GM18873 (cell line): ENCODE measurements around the gene GGT7.
"Not testable (repeated sequence)": the region's sequence is repeated elsewhere in the genome, so short reads cannot be mapped to it uniquely, and the experiment has no call there.

Experiments
- ATAC-seq: cut with Tn5 transposase; IDR thresholded peaks from one replicate; pipeline ENCODE4 v1.9.1; 2021; ENCODE audit warnings: mild to moderate bottlenecking, moderate library complexity, moderate number of reproducible peaks; ENCODE audit not compliant: unreplicated experiment, low FRiP score

GGT7 gene

DNA sequence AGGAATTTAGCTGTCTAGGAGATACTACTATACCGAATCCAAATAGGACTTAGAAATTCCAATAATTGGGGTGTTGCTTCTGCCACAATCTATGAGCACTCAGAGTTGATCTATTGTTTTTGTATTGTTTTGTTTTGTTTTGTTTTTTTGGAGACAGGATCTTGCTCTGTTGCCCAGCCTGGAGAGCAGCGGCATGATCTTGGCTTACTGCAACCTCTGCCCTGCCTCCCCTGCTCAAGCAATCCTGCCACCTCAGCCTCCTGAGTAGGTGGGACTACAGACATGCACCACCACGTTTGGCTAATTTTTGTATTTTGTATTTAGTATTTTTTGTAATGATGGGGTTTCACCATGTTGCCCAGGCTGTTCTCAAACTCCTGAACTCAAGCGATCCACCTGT is 11.2 kb upstream of the GGT7 start:
- no peak for ATAC-seq

DNA sequence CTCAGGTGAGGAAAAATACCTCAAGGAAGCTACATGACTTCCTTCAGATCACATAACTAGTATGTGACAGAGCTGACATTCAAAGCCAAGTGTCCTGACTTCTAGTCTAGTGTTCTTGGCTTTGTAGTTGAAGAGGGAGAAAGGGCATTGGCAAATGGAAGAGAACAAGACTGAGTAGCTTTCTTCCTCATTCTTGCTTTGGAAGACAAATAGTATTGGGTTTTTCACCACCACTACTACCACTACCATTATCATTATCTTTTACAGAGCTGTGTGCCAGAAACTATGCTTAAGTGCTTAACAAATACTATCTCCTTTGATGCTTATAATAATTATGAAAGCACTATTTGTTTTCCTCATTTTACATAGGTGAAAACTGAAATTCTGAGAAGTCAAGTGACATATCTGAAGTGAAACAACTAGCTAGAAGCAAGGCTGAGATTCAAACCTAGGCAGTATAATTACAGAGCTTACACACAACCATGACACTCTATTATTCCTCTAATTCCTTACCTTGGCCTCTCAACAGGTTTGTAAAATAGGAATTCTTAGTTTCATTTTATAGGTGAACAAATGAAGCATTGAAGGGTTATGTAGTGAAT is 10.5 kb upstream of the GGT7 start:
- no peak for ATAC-seq

DNA sequence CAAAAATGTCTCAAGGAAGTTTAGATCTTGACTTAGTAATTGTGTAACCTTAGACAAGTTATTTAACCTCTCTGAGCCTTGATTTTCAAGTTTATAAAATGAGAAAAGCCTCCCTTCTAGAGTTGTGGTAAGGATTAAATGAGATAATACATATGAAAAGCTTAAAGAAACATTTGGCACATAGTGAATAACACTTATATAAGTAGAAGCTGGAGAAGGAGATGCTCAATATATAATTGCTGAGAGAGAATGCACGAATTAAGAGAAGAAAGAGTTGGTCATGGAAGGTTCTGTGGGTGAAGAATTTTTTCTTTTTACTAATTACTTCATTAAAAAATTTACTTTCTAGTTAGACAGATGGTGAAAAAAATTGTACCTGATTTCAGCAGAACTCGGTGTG is 9.0 kb upstream of the GGT7 start:
- no peak for ATAC-seq

DNA sequence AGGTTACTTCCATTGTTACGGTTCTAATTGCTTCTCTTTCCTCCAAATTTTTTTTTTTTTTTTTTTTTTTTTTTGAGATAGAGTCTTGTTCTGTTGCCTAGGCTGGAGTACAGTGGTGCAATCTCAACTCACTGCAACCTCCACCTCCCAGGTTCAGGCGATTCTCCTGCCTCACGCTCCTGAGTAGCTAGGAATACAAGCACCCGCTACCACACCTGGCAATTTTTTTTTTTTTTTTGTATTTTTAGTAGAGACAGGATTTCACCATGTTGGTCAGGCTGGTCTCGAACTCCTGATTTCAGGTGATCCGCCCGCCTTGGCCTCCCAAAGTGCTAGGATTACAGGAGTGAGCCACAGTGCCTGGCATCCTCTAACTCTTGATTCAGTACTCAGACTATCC is 8.3 kb upstream of the GGT7 start:
- ATAC-seq, result not testable (repeated sequence)

DNA sequence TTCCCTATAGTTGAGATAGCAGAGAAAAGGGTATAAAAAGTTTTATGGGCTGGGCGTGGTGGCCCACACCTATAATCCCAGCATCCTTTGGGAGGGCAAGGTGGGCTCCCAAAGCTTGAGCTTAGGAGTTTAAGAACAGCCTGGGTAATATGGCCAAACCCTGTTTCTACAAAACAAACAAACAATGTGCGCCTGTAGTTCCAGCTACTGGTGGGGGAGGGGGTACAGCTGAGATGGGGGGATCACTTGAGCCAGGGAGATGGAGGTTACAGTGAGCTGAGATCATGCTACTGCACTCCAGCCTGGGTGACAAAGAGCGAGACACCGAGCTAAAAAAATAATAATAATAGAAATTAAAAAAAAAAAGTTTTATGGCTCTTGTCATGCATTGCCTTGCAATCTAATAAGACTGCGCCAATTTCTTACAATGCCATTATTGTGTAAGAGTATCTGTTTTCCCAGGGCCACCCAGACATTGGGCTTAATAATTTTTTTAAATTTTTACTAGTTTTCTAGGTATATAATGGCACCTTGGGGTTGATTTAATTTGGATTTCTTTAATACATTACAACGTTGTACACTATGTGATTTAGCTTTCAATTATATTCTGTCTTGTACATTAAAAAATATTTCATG is 7.7 kb upstream of the GGT7 start:
- ATAC-seq, result no peak

DNA sequence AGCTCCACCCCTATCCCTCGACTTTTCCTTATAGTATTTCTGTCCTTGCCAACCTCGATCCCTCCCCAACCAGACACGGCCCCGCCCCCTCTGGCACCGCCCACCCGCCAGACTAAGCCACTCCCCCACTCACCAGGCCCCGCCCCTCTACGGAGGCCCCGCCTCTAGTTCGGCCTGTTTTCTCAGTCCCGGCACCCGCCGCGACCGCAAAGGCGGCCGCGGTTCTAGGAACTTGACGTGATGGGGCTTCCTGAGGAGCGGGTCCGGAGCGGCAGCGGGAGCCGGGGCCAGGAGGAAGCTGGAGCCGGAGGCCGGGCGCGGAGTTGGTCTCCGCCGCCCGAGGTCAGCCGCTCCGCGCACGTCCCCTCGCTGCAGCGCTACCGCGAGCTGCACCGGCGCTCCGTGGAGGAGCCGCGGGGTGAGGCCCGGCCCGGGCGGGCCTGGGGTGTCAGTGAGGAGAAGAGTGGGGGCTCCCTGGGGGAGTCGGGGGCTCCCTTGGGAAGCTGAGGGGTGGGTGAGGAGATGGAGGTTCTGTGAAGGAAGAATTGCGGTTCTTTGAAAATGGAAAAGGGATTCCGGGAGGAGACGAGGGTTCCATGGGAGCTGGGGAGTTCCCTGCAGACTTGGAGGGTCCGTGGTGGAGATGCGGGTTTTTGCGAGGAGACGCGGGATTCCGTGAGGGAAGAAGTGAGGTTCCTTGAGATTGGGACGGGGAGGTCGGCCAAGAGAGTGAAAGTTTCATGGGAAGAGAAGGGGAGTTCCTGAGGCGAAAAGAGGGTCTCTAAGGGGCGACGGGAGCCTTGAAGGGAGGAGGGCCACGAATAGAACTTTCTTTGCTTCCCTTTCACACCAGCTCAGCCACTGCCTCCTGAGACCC is 4.0 kb upstream of the GGT7 start, which contains the start of gene ACSS2:
TSS of gene ACSS2 (plus strand) at position 207 of the 877 bp plus-strand sequence. CDS start at position 241, 34 bp downstream.
- peak; percentile 53 for ATAC-seq

DNA sequence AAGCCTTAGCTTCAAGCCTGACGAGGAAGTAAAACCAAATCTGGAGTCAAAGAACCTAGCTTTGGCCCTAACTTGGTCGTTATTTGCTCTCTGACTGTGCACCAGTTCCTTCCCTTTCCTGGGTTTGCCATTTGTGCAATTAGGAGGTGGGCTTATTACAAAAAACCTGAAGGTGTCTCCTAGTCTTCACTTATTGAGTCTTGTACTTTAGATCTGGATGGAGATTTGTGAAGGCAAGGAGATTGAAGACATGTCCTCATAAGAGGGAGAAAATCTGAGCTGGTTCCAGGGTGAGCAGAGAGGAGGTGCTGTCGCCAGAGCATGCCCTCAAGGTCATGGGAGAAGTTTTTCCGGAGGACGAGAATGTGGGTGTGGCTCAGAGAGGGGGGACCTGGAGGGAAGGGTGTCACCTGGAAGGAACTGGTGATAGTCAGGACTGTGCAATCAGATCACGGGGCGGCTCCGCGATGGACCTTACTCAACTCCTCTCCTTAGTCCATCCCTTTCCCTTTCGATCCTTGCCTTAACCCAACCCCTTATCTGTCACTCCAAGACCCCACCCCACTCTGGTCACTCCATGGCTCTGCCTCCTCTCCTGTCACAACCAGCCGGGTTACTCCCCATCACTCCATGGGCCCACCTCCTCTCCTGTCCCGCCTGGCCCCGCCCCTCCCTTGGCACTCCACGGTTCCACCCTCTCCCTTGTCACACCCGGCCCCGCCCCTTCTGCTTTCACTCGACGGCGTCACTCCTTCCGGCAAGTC is 3.2 kb upstream of the GGT7 start:
- ATAC-seq, result peak; percentile 25

DNA sequence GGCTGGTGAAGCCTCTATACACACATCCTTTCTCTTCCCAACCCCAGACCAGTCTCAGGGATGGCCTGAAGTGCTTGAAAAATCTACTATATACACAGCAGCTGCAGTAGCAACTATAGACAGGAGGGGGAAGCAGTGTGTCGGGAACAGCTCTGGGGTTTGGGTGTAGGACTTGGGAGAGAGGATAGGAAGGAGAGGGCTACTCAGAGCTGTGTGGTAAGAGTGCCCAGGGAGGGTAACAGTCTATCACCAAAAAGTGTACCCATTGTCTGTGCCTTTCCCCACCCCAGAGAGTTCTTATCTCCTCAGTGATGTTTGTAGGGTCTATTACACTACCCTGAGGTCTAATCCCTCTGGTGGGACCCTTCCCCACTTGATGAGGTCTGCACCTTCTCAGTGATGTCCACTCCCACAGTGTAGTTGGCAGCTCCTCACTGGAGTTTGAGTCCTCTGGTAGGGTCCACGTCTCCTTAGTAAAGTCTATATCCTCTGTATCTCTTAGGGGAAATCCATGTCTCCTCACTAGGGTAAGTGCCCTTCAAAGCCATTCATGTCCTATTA is 1.5 kb upstream of the GGT7 start:
- no peak for ATAC-seq

DNA sequence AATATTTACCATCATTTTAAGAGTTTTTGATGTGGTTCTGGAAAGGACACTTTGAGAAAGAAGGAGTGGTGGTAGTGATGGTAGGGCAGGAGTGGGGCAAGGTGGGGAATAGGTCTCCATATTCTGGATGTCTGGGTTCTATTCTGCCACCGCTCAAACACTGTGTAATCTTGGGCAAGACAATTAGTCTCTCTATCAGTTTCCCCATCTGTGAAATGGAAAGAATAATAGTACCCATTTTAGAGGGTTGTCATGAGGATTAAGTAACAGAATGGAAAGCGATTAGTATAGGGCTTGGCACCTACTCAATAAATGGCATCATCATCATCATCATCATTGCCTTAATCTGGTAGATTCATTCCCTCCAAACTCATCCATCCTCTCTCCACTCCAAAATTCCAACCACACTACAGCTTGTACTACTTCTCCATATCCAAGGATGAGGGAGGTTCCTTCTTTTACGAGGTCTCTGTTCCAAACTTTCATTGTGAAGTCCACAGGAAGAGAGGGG is 982 bp upstream of the GGT7 start:
- ATAC-seq, result no peak

DNA sequence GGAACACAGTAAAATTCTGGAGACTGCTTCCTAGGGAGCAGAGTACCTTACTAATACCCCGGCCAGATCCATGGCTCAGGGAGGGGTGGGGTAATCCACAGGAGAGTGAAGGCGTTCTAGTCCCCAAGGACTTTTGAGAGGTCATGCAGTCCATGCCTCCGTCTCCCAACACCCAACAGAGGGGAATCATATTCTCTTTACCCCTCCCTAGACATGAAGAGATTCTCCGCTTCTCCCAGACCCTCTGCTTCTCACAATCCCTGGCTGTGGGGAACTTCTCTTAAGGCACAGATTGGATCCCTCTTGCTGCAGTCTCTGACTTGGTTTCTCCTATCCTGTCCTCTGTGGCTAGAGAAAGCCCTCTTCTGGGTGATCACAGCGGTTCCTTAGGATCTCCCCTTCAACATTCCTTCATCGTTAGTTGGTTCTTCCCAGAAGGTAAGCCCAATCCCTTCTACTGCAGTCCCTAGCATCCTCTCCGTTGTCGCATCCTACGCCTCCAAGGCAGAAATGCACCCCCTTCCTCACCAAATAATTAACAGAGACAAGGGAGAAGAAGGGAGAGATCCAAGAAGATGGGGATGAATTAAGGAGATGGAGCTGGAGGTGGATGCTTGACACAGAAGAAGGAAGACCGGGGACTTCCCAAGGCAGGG is 562 bp downstream of the GGT7 start:
- no peak for ATAC-seq

DNA sequence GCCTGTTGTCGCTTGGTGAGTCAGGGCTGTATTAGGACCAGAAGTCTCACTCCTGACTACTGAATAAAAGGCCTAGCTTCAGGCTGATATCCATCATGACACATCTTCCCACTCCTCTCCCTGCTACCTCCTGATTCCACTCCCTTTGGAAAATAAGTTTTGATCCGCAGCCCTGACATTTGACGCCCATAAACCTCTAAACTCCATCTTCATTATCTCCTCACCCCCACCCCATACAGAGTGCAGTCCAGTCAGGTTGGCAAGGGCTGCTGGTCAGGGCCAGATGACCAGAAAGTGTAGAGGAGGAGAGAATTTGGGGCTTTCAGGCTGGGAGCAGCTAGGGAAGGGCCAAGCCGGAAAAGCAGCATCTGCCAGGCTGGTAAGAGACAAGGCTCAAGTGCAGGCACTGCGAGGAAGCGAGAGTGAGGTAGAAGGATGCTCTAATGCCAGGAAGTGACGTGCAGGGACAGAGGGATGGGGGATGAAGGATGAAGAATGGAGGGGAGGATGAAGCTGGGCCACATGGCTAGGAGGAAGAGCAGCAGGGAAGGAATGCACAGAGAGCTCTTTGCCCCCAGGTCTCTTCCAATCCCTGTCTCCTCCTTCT is 1.2 kb downstream of the GGT7 start:
- no peak for ATAC-seq

DNA sequence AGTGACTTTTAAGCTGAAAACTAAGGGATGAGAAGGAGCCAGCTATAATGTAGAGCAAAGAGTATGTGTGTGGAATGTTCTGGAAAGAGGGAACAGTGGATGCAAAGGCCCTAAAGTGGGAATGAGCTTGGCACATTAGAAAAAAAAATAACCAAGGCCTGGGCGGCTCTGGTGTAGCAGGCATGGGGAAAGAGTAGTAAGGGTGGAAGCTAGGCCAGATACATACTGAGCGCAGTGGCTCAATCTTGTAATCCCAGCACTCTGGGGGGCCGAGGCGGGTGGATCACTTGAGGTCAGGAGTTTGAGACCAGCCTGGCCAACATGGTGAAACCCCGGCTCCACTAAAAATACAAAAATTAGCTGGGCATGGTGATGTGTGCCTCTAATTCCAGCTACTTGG is 8.4 kb downstream of the GGT7 start:
- no peak for ATAC-seq

DNA sequence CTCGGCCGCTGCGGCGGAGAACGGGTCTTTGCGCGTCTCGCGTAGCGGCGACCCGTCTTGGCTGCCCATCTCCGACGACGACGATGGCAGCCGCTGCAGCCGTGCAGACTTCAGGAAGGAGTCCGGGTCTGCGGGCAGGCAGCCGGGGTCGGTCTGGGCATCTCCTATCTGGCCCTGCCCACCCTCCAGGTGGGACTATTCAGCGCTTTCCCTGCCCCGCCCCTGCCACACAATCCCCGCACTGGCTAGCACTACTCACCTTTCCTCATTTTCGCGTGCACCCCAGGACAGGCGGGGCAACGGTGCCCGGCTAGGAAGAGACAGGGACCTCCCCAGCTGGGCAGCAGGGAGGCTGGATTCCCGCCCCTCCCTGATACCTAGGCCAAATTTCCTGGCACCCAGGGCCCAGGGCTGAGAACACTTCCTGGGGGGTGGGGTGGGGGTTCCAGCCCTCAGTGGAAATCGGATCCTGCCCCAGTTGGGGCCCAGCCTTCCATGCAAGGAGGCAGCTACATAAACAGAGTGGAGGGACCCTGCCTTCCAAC is 9.2 kb downstream of the GGT7 start:
- ATAC-seq, result no peak

DNA sequence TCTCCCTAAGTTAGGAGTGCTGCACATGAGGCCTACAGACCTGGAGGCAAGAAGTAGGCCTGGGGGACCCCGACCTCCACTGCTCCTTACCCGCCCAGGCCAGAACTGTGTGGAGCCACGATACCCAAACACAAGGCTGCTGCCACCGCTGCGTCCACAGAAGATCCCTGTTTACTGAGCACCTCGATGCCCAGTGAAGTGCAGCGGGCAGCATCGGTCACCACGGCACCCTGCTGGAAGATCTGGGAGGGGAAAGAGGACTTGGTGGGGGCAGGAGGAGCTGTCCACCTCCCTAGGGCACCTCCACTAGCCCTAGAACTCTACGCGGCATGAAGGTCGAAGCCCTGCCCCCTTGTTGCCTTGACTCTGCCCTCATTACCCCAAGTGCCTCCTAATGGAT is 9.9 kb downstream of the GGT7 start:
- no peak for ATAC-seq

DNA sequence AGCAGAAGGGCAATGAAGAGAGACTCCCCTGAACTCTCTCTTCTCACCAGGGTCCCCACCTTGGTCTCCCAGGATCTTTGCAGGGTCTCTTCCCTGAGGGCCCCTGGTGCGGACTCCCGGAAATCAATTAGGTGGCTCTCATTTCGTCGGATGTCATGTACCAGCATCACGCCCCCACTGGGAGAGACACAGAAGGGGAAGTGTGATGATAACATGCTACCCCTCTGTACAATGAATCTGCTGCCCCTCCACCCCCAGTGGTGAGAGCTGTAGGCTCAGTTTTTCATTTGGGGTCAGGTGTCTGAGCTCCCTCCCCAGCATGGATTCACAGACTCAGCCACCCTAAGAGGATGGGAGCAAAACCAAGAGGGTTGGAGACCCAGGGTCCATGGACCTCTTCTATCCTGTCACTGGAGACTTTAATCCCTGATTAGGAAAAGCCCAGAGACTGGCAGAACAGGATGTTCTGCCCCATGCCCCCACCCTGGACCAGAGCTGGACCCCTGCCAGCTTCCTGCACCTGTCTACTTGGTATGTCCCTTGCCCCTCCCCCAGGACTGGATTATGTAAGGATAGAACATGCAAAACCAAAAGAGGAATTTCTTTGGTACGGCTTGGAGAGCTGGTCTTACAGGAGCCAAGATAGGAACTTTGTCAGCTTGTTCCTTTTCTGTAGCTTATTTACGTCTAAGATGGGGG is 11.1 kb downstream of the GGT7 start:
- ATAC-seq, result no peak

DNA sequence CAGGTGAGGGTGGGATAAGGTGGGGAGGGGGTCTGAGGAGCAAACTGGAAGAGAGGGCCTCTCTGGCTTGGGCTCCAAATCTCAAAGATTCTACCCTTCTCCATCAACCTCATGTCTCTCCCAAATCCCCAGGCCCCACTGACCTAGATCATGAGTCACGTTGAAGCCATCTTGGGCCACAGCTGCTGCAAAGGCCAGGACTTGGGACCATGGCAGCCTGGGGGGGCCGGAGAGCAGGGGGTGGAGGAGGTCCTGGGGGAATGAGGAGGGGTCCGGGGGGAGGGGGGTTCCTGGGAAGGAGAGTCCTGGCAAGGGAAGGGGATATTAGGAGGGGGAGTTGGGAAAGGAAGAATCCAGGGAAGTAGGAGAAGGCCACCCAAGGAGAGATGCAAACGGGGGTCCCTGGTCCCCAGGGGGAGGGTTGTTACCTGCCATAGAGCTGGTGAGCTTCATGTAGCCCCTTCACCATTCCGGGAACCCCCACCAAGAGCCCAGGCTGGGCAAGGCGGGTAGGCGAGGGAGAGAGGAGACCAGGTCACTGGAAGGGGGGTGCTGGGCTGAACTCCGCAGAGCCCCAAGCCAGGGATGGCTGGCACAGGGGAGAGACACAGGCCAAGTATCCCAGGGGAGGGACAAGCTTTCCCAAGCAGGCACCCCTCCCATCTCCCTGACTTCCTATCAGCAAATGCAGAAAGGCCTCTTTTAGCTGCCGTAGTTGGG is 12.7 kb downstream of the GGT7 start:
- no peak for ATAC-seq

DNA sequence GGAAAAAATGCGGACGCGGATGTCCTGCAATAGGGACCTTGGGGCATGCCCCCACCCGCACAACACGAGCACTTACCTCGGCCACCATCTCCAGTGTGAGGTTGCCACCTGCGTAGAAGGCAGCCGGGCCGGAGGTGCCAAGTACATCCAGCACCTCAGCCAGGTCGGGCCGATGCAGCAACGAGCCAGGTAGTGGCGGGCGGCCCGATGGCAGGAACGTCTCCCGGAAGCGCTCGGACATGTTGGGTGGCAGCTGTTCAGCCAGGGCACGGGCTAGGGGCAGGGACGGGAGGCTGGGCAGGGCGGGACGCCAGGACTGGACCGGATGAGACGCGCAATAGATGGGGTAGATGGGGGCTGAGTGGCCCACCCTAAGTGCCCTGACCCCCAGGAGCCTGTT is 13.3 kb downstream of the GGT7 start:
- ATAC-seq, result no peak

DNA sequence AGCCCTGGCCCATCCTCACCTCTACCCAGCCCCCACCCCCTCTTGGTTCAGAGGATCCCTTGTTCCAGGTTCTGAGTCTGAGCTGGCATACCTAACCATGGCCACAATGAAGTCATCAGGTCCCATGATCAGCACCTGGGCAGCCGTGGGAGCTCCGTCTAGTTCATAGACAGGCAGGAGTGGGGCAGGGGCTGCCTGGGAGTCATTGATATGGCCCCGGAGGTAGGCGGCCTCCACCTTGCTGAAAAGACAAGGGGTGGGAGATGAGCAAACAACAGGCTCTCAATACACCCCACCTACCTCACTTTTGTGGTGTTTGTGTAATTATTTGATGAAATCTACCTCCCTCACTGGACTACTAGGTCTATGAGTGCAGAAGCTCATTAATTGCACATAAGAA is 20.4 kb downstream of the GGT7 start:
- no peak for ATAC-seq
